AML-193 (cell line): ENCODE measurements around the gene NNAT.
"Not testable (repeated sequence)": the region's sequence is repeated elsewhere in the genome, so short reads cannot be mapped to it uniquely, and the experiment has no call there.

Source experiments
- DNase-seq, 2 experiments: peaks; one replicate each; lab custom pipeline; 2025; lab: John Stamatoyannopoulos, UW

Gene NNAT

DNA sequence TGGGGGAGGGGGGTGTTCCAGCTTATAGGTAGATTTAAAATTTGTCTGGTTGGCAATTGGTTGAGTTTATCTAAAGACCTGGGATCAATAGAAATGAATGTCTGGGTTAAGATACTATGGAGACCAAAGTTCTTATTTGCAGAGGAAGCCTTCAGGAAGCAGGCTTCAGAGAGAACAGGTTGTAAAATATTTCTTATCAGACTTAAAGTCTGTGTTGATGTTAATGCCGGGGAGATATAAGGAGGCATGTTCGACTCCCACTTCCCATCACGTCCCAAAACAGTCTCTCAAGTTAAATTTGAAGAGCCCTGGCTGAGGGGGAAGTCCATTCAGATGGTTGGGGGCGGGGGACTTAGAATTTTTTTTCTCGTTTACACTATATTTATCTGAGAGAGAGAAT lies 19.0 kb downstream of the NNAT start:
- no peak for DNase-seq

DNA sequence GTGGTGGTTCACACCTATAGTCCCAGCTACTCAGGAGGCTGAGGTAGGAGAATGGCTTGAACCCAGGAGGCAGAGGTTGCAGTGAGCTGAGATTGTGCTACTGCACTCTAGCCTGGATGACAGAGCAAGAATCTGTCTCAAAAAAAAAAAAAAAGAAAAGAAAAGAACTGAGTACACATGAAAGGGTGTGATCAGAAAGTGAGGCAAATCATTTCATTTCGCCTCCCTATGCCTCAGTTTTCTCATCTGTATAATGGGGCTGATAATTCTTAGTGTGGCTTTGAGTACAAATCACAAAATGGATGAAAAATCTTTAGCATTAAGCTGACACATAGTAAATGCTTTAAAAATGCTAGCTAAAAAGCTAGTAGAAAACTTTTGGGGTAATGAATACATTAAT lies 19.8 kb downstream of the NNAT start:
- DNase-seq: not testable (repeated sequence)

DNA sequence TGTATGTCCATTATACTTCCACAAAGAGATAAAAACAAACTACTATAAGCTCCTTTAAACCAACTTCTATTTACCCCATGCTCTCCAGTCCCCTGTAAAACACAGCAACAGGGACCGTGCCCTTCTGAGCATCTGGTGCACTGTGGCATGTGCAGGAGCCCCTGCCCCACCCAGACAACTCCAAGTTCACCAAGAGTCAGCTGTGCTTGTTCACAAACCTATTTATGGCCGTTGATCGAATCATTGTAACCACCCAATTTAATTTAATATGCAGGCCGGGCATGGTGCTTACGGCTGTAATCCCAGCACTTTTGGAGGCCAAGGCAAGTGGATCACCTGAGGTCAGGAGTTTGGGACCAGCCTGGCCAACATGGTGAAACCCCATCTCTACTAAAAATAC lies 20.3 kb downstream of the NNAT start:
- no peak for DNase-seq

DNA sequence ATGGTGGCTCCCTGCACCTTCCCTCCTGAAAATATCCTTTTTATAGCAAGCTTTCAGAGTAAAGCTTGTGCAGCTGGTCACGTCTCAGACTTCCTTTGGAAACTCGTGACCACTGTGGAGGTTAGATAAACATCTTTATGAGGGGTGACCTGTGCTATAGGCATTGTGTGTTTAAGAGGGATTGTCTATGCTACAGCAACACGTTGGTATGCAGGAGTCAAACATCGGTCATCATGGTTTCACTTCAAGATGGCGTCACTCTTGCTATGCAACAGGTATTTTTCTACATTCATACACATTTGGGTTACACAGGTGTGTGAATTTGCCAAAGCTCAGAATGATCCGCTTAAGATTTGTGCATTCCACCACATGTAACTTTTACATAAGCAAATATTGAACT lies 21.2 kb downstream of the NNAT start:
- DNase-seq: no peak

DNA sequence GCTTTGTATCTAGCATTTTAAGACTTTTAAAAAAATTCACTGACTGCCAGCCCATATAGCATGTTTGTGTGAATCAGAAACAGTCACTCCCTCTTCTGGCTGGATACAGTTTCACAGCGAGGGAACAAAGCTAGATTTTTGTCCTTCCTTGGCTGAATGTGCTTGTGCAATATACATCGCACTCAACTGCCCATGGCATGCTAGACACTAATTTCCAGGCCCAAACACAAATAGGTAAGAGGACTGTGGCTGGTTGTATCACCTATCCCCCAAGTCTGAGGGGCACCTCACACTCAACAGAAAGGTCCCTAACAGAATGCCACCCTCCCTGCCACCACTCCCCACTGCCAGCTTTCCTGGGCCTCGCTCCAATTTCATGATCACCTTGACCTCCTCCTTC lies 22.8 kb downstream of the NNAT start:
- peak; percentile 8 to 21 for DNase-seq

DNA sequence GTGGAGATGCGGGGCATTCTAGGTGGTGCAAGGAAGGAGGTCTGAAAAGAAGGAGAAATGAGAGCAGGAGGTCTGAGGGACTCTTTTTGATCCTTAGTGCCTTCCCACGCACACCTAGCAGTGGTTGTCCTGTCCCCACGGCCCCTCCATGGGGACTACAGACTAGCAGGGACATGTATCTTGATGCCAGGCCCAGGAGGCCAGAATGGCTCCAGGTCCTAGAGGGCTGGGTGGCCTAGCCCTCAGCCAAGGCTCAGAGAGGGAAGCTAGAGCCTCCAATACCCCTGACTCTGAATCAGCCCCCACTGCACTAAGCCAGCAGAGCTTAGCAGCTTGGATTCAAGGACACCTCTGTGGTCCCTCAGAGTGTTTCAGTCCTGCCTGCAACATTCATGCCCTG lies 23.3 kb downstream of the NNAT start:
- DNase-seq: no peak

DNA sequence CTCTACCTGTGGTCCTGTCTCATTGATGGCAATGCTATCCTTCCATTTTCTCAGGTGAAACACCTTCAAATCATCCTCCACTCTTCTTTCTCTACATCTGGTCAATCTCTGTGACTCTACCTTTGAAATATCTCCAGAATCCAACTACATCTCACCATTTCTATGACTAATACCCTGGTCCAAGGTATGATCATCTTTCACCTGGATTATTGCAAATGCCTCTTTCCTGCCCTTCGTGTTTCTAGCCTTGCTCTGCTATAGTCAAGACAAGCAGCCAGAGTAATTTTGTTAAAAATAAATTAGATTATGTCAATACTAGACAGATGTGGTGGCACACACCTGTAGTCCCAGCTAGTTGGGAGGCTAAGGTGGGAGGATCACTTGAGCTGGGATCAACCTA lies 24.5 kb downstream of the NNAT start:
- DNase-seq: no peak

DNA sequence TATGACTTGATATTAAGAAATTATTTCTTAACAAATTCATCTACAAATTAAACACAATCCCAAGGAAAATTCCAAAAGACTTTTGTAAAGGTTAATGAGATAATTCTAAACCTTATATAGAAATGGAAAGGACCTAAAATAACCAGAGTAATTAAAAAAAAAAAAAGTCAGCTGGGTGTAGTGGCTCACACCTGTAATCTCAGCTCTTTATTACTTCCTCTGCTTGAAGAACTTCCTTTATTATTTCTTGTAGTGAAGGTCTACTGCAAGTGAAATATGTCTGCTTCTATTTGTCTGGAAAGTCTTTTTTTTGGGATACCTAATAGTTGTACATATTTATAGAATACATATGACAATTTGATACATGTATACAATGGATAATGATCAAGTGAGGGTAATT lies 26.9 kb downstream of the NNAT start:
- DNase-seq: no peak

DNA sequence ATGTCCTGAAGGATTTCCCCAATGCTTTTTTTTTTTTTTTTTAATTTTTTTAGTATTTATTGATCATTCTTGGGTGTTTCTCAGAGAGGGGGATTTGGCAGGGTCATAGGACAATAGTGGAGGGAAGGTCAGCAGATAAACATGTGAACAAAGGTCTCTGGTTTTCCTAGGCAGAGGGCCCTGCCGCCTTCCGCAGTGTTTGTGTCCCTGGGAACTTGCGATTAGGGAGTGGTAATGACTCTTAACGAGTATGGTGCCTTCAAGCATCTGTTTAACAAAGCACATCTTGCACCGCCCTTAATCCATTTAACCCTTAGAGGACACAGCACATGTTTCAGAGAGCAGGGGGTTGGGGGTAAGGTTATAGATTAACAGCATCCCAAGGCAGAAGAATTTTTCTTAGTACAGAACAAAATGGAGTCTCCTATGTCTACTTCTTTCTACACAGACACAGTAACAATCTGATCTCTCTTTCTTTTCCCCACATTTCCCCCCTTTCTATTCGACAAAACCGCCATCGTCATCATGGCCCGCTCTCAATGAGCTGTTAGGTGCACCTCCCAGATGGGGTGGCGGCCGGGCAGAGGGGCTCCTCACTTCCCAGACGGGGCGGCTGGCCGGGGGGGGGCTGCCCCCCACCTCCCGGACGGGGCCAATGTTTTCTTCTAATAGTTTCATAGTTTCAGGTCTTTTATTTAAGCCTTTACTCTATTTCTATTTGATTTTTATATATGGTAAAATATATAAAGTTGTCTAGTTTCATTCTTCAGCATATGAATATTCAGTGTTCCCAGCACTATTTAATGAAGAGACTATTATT lies 29.3 kb downstream of the NNAT start:
- DNase-seq: not testable (repeated sequence)

DNA sequence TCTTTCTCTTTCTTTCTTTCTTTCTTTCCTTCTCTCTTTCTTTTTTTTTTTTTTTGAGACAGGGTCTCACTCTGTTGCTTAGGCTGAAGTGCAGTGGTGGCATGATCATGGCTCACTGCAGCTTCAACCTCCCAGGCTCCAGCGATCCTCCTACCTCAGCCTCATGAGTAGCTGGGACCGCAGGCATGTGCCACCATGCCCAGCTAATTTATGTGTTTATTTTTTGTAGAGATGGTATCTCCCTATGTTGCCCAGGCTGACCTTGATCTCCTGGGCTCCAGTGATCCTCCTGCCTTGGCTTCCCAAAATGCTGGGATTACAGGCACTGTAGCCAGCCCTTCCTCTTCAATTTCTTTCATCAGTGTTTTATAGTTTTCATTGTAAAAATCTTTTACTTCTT lies 30.6 kb downstream of the NNAT start:
- not testable (repeated sequence) for DNase-seq

DNA sequence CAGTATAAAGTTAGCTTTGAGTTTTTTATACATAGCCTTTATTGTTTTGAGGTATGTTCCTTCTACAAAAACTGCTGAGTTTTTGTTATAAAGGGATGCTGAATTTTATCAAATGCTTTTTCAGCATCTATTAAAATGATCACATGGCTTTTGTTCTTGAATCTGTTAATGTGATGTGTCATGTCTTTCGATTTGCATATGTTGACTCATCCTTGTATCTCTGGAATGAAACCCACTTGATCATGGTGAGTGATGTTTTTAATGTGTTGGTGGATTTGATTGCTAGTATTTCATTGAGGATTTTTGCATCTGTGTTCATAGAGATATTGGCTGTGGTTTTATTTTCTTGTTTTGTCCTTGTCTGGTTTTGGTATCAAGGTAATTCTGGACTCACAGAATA lies 31.4 kb downstream of the NNAT start:
- no peak for DNase-seq

DNA sequence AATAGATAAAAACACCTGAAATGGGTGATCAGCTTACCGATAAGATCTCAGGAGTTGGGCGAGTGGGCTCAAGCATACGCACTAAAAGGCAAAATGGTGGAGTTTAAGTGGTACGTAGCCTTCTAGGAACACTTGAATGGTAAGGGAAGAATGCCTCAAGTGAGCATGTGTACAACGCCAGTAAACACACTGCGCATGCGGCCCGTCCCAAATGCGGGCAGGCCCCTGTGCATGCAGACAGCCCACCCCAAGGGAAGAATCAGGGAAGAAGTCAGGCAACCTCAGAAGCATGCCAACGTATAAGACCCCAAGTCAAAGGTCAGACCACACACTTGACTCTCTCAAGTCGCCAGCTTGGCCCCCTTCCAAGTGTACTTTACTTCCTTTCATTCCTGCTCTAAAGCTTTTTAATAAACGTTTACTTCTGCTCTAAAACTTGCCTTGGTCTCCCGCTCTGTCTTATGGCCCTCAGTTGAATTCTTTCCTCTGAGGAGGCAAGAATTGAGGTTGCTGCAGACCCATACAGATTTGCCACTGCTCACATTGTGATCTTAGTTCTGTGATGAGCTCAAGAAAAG lies 33.8 kb downstream of the NNAT start:
- not testable (repeated sequence) for DNase-seq

DNA sequence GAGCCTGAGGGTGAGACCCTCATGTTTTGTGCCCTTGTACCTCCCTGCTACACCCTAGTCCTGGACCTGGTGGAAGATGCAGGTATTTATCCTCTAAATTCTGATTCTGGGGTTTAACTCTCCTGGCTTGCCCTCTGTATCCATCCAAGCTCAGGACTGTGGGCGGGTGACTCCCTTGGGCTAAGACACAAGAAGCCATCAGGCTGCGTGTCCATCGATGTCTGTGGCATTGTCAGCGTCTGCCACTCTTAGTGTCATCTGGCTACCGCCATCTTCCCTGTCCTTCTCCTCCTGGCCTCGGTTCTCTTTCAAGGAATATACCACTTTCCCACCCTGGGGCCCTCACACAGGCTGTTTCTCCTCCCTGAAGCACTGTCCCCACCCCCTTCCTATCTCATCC lies 35.5 kb downstream of the NNAT start:
- no peak for DNase-seq

DNA sequence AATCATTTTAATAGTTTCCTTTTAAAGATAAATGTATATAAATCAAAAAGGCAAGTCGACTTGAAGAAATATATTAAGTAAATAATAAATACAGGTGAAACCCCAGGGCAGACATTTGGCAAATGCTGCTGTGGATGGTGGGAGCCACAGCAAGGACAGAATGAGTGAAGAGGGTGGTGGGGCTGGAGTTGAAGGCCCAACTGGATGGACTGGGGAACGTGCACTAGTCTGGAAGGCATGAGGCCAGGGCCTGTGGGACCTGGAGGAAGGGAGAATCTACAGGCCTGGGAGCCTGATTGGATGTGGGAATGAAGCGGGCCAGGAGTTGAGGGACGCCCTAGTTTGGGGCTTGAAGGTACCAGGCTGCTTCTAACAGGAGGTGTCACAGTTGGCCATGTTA lies 37.3 kb downstream of the NNAT start:
- no peak for DNase-seq

DNA sequence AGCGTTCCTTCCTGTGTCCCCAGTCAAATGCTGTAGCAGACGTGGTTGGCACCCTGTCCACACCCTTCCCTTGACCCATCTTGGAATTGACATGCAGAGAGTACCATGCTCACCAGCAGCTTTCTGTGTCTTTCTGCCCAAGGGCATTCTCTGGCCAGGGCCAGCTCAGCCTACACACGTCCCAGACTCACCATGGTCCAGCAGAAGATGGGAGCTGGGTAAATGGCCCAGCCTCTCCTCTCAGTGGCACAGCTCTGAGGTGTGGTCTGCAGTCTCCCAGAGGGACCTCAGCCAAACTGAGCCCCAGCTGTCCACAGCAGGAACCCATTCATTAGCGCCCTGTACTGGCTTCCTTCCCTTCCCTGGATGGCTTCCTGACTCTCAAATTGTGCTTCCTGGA lies 37.7 kb downstream of the NNAT start:
- no peak for DNase-seq

DNA sequence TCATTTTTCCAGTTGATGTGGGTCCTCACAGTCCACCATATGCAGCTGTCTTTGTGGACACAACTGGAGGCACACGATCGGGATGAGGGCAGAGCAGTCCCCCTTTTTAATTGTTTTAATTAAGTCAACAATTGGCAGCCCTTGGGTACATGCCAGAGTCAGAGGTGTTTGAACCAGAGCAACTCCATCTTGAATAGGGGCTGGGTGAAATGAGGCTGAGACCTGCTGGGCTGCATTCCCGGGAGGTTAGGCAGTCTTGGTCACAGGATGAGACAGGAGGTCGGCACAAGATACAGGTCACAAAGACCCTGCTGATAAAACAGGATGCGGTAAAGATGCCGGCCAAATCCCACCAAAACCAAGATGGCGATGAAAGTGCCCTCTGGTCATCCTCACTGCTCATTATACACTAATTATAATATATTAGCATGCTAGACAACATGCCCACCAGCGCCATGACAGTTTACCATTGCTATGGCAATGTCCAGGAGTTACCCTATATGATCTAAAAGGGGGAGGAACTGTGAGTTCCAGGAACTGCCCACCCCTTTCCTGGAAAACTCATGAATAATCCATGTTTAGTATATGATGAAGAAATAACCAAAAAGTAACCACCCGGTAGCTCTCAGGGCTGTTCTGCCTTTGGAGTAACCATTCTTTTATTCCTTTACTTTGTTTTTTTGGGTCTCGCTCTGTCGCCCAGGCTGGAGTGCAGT lies 38.4 kb downstream of the NNAT start:
- DNase-seq: no peak

DNA sequence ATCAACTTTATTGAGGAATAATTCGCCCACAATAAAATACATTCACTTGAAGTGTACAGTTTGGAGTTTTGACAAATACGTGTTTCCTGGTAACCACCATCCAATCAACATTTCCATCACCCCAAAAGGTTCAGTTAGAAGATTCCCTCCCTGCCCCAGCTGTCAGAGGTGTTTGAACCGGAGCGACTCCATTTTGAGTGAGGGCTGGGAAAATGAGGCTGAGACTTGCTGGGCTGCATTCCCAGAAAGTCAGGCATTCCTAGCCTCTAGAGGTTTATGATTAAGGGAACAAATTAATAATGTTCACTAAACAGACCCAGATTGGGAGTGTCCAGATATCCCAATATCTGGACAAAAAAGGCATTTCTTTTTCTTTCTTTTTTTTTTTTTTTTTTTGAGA lies 39.6 kb downstream of the NNAT start:
- no peak for DNase-seq

DNA sequence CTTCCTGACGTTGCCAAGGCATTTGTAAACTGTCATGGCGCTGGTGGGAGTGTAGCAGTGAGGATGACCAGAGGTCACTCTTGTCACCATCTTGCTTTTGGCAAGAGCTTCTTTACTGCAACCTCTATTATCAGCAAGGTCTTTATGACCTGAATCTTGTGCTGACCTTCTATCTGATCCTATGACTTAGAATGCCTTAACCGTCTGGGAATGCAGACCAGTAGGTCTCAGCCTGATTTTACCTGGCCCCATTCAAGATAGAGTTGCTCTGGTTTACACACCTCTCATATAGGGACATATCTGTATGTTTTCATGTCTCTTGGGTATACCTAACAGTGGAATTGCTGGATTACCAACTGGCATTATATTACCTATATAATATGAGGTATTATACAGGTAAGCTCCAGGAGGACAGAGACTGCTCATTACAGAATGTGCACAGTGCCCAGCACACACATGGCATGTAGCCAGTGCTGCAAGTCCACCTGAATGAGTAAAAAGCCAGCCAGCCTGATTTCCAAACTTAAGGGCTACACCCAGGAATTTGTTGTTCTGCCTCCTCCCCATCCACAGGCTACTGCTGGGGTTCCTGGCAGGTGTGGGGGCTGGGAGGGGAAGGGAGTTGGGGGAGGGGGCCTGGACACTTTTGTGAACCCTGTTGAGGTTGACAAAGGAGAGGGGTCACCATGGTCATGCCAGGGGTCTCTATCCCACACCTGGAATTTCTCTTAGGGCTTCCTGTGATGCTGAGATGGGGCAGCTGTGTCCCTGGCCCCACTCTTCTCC lies 41.8 kb downstream of the NNAT start:
- no peak for DNase-seq

DNA sequence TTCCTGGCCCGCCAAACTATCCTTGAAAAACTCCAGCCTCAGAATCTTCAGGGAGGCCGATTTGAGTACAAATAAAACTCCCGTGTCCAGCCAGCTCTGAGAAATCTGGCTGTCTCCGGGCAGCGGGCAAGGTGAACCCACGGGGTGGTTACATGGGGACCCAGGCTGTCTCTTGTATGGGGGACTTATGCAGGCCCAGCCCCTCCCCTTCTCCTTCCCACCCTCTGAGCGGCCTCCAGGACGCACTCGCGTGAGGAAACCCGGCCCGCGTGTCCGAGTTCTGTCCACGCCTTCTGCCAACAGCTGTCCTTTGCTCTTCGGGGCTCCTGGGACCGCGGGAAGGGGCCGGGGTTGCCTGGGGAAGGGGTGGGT lies 43.0 kb downstream of the NNAT start:
- DNase-seq: no peak

DNA sequence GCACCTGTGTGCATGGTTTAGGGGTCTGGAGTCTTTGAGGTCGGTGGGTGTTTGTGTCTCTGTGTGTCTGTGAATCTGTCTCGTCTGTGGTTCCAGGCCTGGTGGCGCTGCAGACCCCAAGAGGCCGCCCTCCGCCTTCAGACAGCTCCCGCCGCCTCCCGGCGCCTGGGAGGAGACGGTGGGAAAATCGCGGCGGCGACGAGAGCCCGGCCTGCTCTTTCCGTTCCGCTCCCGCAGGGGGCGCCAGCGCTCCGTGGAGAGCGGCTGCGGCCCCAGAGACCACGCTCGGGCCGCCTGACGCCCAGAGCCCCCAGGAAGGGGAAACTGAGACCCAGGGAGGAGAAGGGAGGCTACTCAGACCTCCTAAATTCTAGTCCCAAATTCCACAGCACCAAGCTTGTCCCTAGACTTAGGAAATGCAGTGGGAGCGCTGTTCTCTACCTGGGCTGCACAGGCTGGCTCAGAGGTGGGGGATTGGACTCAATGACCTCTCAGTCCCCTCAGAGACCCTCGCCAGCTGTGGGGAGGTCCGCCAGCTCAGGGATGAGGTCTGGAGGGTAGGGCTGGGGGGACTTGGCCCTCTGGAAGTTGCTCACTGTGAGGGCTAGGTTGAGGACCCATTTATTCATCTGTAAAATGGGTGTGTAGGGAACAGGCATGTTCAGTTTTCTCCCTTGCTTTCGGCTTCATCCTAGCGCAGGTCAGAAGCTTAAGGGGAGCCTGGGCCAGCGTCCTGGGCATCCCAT lies 43.5 kb downstream of the NNAT start:
- peak; percentile 3 to 7 for DNase-seq

DNA sequence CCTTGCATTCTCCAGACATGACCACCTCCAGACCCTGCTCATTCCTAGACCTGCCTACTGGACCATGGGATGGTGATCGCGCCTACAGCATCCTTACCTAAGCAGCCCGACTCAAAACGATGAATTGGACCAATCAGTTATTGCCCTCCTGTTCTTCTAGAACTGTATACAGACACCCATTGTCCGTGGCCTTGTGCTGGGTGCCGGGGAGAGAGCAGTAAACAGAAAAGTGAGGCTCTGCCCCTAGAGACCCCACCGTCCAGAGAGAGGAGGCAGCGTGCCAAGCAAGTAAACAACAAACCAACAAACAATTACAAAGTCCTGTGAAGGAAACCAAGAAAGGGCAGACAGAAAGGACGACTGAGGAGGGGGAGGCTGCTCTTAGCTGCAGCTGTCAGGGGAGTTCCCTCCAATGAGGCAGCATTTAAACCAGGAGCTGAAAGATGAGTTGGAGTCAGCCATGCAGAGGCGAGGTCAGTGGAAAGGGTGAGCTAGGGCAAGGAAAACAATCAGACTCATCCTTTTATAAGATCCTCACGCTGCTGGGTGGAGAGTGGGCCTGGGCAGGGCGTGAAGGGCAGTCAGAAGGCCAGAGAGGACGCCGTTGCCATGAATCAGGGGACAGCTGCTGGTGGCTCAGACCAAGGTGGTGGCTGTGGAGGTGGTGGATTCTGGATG lies 44.2 kb downstream of the NNAT start:
- no peak for DNase-seq
